Stimulated activated CD4-positive, alpha-beta T cell treated with anti-CD3 and anti-CD28 coated beads, Interleukin-4, amount 100 ng/mL, for 48 hours (primary cell): Measurements from ENCODE around the gene CAMSAP1.
A peak's percentile ranks its signal among the peaks of the same experiment; 100 is the strongest.

Experiments used
- DNase-seq, 2 donors: peaks; one replicate each; pipeline ENCODE4 v3.0.0-alpha.2; 2020; ENCODE audit warnings: low read depth in 2 of 2

CAMSAP1 gene

DNA sequence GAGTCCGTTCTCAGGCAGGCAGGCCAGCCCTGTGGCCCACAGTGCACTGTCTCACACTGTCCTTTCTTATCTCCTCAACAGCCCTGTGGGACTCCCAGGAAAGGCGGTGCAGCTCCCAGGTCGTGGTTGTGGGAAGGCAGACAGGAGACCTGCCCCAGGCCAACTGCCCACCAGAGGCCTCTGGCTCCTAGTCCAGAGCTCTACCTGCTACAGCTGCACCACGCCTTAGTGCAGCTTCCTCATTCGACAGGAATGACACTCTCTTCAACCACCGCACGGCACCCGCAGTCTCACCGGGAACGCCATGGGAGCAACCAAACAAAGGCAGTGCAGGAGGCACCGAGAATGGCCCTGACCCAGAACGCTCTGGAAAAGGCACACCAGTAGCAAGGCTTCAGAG is 25.3 kb downstream of the CAMSAP1 start:
- no peak for DNase-seq

DNA sequence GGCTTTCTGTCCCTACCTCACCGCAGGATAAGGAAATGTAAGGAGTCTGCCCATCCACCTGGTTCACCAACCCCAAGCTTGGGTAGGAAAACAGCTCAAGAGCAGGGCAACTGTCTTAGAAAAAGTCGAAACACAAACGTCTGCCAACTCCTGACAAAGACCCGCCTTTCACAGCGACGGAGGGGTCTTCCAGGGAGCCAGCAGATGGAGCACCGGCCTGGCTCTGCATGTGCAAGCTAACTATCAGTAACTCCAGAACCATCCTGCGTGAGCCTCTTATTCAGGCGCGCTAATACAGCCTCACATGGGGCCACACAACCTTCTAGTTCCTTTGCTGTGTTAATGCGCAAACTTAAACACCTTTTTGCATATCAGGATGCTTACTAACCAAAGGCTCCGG is 26.9 kb downstream of the CAMSAP1 start:
- no peak for DNase-seq

DNA sequence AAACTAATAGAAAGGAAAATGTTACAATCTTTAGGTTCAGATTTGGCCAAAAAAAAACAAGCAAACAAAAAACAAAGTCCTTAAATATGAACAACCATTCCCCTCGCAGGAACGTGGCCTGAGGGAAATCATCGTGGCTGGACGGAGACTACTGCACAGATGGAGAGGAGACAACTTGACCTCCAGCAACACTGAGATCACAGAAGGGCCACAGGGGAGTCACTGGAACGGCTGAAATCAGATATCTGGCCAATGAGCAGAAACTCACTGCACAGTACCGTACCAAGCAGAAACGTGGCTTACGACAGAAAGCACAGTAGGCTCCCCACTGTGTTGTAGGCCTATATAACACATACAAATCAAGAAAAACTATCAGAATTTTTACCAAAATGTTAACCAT is 27.7 kb downstream of the CAMSAP1 start:
- DNase-seq = no peak

DNA sequence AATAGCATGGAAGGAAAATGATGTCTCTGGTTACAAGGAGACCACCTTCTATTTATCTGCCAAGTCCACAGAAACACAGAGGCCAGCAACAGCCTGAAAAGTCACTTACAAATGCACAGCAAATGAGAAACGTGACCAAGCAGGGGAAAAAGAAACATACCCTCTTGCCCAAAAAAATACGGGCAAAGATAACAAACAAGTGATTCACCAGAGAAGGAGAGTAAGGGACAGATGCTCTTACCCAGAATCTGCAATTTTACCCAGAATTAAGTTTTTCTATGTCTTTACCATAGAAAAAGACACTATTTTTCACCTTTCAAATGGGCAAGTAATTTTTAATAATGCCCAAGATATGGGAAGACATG is 28.1 kb downstream of the CAMSAP1 start:
- DNase-seq = no peak

DNA sequence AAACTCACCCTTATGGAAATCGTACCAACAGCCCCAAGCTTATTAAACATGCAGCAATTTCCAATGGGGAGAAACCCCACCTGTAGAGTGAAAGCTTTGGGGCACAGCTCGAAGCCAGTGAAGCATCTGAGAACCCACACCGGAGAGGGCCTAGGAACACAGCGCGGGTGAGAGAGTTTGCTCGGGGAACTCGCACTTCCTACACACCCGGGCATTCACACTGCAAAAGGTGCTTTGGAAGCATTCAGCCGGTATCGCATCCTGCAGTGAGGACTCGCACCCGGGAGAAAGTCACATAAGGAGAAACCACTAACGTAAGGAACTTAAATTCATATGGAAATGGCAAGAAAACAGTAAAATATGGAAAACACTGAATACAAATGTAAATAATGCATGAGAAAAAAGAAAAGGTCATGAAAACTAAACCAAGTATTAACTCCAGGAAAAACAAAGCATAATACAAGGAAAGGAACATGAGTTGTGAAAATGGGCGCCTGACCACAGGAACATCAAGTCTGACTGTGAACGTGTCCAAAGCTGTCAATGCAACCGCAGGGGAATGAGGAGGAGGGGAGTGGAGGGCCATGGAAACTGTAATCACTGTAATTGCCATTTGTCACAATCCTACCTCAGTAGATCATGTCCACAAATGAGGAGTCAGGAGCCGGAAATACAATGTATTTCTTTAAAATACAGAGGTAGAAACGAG is 28.7 kb downstream of the CAMSAP1 start:
- DNase-seq = no peak

DNA sequence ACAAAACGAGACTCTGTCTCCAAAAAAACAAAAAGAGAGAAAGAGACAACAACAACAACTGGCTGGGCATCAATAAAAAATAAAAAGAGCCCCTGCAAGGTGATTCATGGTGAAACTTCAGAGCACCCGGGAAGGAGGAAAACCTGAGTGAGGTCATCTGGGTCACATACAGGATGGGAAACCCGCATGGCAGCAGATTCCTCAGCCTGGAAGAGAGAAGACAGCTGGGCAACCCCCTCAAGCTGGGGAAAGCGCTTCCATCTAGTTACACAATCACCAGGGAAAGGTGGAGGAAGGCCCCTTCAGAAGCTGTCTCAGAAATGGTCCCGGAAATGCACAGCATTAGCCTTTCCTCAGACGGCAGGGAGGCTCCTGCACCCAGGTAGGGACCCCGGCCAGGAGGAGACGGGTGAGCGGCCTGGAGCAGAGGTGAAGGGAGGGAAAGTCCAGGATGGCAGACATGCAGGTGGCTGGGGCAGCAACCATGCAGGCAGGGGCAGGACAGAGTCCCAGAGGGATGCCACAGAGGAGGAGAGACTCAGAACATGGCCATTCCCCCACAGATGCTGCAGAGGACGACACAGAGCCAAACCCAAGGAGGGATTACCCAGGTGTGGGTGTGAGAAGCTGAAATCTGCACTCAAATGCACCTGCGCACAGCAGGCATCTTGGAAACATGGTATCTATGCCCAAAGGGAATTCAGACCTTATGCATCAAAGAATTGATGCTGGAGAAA is 29.4 kb downstream of the CAMSAP1 start:
- no peak for DNase-seq

DNA sequence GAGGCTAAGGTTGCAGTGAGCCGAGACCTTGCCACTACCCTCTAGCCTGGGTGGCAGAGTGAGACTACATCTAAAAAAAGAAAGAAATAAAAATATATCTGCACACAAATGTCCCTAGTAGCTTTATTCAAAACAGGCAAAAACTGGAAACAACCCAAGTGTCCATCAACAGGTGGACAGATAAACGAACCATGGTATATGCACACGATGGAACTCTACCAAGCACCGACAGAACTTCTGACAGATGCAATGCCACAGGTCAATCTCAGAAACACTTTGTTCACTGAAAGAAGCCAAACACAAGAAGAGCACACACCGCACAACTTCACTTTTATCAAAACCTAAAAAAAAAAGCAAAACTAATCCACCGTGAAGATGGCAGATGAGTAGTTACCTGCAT is 30.4 kb downstream of the CAMSAP1 start:
- no peak for DNase-seq

DNA sequence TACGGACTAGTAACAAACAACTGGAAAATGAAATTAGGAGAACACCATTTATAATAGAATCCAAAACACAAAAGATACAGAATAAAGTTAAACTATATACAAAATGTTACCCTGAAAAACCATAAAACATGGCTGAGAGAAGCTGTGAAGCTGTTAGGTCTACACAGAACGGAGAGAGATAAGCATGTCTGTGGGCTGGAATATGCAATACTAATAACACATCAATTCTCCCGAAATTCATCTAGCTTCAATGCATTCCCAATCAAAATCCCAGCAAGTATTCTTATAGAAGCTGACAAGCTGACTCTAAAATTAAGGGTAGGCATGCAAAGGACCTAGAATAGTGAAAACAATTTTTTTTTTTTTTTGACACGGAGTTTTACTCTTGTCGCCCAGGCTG is 32.5 kb downstream of the CAMSAP1 start:
- no peak for DNase-seq

DNA sequence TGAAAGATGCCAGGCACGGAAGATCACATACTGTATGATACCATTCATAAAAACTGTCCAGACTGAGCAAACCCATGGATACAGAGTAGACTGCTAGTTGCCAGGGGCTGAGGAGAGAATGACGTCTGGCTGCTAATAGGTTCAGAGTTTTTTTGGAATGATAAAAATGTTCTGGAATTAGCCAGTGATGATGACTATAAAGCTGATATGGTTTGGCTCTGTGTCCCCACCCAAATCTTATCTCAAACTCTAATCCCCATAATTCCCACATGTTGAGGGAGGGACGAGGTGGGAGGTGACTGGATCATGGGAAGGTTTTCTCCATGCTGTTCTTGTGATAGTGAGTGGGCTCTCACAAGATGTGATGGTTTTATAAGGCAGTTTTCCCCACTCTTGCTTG is 37.4 kb downstream of the CAMSAP1 start:
- DNase-seq = no peak

DNA sequence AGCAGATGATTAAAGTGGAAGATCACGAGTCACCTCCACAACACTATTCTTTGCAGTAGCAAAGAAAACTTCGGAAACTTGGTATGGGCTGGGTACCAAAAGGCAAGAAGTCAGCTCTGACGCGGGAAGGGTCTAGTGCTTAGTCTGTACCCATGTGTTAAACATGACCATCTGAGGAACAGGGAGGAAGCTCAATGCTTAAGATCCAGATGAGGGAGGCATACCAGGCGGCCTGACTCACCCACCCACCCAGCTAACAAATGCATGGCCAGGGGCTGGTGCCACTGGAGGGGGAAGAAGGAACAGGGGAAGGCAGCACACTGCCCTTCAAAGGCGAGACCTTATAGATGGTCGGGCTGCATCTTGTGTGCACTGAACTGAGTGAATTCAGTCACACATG is 41.8 kb downstream of the CAMSAP1 start:
- DNase-seq = no peak

DNA sequence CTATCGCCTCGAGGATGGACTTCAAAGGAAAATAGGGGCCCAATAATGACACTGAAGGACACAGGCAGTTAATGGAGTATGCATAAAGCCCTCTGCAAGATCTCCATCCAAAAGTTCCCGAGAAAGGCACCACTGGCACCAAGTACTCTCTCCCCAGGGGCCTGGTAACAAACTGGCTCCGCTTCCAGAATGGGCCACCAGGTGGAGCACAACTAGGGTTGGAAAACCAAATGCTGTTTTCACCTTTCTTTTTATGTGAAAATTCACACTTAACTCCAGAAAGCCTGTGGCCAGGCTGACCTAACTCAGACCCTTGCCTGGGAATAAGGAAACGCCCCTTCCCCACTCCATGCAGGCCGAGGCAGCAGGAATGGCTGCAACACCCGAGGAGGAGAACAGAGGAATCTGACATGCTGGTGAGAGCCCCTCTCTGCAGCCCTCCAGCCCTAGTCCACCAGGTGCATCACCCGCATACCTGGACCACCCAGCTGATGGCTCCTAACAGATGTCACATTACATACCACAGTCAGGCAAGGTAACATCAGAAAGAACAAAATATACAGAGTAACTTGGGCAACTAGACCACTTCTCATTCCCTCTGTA is 42.8 kb downstream of the CAMSAP1 start:
- DNase-seq = peak; percentile 62 to 77

DNA sequence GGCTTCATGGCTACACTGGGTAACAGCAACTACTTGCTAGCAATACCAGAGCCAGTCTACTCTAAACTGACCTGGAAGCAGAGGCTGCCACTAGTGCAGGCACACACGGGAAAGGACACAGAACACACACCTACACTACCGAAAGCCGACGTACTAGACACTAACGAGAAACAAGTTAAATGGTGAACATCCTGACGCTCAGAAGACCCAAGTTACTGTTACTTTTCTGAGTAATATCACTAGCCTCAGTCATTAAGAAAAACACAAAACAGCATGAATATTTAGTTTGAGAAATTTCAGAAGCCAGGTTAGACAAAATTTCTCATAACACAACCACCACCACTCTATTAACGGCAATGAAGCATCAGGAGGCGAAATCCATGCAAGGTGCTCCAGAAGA is 44.5 kb downstream of the CAMSAP1 start:
- no peak for DNase-seq

DNA sequence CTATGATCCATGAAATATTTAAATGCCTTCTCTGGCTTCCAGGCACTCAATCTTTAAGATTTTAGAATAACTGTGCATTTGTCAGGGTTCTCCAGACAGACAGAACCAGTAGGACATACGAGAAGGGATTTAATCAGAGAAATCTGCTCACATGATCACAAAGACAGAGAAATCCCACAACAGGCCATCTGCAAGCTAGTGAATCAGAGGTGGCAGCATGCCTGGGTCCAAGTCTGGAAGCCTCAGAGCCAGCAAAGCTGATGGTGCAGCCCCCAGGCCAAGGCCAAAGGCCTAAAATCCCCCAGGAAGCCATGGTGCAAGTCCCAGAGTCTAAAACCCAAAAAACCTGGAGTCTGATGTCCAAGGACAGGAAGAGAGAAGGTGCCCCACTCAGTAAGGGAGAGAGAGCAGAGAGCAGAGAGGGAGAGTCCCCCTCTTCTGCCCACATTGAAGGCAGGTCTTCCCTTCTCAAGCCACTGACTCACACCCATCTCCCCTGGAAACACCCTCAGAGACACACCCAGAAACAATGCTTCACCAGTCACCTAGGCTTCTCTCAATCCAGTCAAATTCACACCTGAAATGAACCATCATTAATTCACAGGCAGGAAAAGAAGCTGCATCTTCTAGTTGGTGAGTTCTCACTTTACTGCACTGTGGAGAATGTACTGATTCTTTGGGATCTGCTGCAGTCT is 48.7 kb downstream of the CAMSAP1 start:
- no peak for DNase-seq

DNA sequence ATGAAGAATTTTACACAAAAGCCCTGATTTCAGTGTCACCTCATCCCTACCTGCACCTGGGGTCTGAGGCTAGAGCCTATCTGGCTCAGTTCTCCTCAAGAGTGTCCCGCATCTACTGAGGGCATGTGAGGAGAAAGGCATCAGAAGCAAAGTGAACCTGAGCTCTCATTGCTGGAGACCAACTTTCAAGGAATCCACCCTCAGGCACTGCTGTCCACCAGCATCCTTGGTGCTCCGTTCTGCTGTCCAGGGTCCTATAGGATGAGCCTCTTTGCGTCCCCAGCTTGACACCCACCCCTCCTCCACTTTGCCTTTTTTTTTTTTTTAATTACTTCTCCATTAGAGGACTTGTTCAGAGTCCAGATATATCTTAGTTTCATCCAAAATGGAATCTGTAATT is 49.5 kb downstream of the CAMSAP1 start:
- DNase-seq = no peak

DNA sequence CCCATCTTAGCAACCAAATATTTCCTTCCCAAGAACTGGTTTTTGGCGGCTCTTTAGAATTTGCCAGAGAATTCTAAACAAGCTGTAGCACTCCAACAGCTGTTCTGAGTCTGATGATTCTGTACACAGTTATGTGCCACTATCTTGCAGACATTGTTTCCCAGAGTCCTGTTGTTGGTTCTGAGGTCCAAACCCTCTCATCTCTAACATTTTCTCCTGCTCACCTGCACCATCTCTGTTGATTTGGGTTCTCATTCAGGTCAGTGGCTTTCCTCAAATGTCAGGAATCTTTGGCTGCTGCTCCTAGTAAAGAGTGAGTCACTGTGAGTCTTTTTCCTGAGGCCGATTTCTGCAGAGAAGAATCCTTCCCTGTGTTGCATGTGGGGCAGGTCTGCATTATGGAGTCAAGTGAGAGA is 50.0 kb downstream of the CAMSAP1 start:
- DNase-seq = no peak

DNA sequence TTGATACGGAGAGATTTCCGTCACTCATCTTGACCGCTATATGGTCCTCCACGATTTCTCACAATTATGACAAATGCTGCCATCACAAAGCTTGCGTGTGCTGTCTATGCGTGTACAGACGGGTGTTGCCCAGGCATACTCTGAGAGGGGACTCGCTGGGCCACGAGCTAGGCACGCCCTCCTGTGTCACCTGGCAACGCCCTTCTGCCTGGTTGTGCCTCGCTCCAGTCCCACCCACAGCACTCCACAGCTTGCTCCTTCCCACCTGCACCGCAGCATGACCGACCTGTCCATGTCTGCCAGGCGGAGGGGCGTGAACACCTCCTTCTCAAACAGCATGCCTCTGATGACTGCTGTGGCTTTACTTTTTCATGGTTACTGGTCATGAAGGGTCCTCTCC is 55.6 kb downstream of the CAMSAP1 start:
- DNase-seq = no peak

DNA sequence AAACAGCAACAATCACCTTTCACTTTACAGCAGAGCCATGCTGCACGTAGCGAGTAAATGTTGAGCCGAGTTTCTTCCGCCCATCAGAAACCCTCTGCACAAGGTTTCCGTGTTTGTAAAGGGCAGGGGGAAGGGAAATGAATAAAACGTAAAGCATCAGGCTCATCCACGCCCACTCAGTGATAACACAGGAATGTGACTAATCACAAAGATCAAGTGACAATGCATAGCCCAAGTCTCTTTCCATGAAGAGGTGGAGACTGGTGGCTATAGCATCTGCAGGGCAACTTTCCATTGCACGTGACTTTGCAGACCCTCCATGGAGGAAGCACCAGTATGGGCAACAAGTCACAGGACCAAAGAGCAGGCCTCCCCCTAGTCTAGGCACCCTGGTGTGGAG is 56.6 kb downstream of the CAMSAP1 start:
- DNase-seq = peak in 1 of 2 donors; percentile 10

DNA sequence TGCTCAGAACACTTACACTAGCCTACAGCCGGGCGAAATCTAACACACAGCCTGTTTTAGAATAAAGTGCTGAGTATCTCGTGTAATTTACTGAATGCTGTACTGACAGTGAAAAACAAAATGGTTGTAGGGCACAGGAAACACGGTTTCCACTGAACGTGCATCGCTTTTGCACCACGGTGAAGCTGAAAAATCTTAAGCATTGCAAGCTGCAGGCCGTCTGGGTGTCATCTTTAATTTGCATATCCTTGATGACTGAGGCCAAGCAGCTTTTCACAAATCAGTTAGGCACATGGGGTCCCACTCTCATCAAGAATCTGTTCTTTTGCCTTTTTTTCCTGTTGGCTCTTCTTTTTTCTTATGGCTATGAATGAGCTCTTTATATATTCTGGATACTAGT is 58.2 kb downstream of the CAMSAP1 start:
- no peak for DNase-seq

DNA sequence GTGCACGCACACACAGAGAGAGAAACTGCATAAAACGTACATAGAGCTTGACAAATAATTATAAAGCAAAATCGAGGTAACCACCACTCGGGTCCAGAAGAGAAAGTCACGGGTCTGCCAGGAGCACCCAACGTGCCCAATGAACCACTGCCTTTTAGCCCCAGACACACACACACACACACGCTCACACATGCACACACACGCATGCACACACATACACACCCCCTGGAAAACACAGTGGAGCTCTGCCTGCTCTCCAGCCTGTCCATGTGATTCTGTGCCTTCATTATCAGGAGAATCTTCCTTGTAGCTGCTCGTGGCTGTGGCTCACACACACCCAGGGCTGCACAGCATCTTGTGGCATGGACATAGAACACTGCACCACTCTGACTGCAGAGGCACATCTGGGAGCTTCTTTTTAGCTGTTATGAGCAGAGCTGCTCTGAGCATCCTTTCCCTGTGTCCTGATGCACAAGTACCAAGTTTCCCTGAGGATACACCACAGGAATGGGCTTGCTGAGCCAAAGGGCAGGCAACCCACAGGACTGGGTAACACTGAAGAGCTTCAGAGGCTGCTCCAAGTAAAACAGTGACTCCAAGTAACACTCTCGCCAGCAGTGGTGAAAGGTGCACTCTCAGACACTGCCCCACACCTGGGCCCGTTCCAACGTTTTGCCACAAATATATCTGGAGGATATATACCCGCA is 58.9 kb downstream of the CAMSAP1 start:
- no peak for DNase-seq

DNA sequence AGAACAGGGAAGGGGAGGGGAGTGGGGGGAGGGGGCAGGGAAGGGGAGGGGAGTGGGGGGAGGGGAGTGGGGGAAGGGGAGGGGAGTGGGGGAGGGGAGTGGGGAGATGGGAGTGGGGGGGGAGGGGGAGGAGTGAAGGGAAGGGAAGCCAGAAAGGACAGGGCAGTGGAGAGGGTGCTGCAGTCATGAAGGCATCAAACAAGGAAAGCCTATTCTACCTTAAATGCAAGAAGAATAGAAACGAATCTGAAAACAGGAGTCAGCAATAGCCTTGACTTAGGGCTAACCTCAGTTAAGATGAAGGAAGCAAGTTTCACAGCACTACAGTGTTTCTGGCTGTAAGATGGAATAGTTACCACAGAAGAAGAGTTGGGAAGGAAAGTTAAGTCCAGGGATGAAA is 59.5 kb downstream of the CAMSAP1 start:
- no peak for DNase-seq

DNA sequence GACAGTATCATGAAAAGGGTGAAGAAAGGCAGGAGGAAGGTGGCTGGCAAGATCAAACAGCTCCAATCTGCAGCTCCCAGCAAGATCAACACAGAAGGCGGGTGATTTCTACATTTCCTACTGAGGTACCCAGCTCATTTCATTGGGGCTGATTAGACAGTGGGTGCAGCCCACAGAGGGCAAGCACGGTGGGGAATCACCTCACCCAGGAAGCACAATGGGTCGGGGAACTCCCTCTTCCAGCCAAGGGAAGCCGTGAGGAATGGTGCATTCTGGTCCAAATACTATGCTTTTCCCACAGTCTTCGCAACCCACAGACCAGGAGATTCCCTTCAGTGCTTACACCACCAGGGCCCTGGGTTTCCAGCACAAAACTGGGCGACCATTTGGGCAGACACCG is 66.8 kb downstream of the CAMSAP1 start:
- DNase-seq = no peak

DNA sequence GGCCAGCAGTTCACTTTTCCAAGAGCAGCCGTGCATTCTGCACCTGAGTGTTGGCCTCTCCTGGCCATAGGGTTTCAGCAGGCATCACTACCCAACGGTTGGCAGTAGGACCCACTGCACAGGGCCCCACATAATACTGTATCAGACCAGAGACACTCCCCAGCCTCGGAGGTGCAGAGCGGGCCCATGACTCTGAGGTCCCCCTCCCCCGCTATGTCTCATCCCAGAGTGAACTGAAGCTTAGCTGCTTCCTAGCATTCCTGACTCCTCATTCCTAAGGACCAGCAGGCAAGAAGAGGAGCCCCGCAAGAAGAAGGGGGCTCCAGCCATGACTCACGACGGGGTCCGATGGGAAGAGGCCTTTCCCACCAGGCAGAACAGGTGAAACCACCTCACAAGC is 67.2 kb downstream of the CAMSAP1 start:
- no peak for DNase-seq
